H9 (cell line): ENCODE results near the gene AMBRA1. TPM values are rescaled to one million over a fixed set of nuclear protein-coding genes. Genes with fewer than 3 reads are reported as not detected.
A peak's percentile ranks its signal among the peaks of the same experiment; 100 is the strongest.

ENCODE experiments used
- DNase-seq: peaks from one replicate; pipeline ENCODE4 v3.0.0-alpha.2; 2017
- H2AFZ ChIP-seq: one replicate; pipeline ENCODE4 v1.6.1; 2013; ENCODE audit warnings: mild to moderate bottlenecking, low read length, control low read depth, moderate library complexity
- H2AK5ac ChIP-seq: 2 replicates; pipeline ENCODE4 v1.6.1; 2013; ENCODE audit warnings: low read length, control low read depth, mixed read lengths; ENCODE audit not compliant: insufficient read length
- H2BK120ac ChIP-seq: one replicate; pipeline ENCODE4 v1.6.1; 2013; ENCODE audit warnings: low read depth, mild to moderate bottlenecking, low read length, control low read depth, inconsistent platforms; ENCODE audit not compliant: poor library complexity, severe bottlenecking
- H2BK12ac ChIP-seq: 2 replicates; pipeline ENCODE4 v1.6.1; 2013; ENCODE audit warnings: low read length, control low read depth, mixed read lengths, low read depth; ENCODE audit not compliant: insufficient read length
- H2BK15ac ChIP-seq: 2 replicates; pipeline ENCODE4 v1.6.1; 2013; ENCODE audit warnings: low read depth, low read length, control low read depth
- H2BK20ac ChIP-seq: one replicate; pipeline ENCODE4 v1.6.1; 2013; ENCODE audit warnings: low read depth, mild to moderate bottlenecking, low read length, control low read depth, inconsistent platforms; ENCODE audit not compliant: poor library complexity, severe bottlenecking
- H2BK5ac ChIP-seq: 2 replicates; pipeline ENCODE4 v1.6.1; 2013; ENCODE audit warnings: low read length, control low read depth, mixed read lengths; ENCODE audit not compliant: insufficient read length
- H3K14ac ChIP-seq: 2 replicates; pipeline ENCODE4 v1.6.1; 2013; ENCODE audit warnings: low read length, control low read depth; ENCODE audit not compliant: insufficient read depth
- H3K18ac ChIP-seq: 2 replicates; pipeline ENCODE4 v1.6.1; 2013; ENCODE audit warnings: low read depth, mild to moderate bottlenecking, mixed read lengths, low read length, control low read depth; ENCODE audit not compliant: insufficient read length
- H3K23ac ChIP-seq: 2 replicates; pipeline ENCODE4 v1.6.1; 2013; ENCODE audit warnings: low read length, control low read depth, mixed read lengths, low read depth; ENCODE audit not compliant: insufficient read length
- H3K23me2 ChIP-seq: 2 replicates; pipeline ENCODE4 v1.6.1; 2013; ENCODE audit warnings: low read depth, mild to moderate bottlenecking, mixed read lengths, low read length, control low read depth; ENCODE audit not compliant: insufficient read length, poor library complexity, severe bottlenecking
- H3K27ac ChIP-seq: 2 replicates; pipeline ENCODE4 v1.5.1; 2013; ENCODE audit warnings: low read length, control low read depth, mixed read lengths, low read depth; ENCODE audit not compliant: insufficient read length
- H3K27me3 ChIP-seq: 2 replicates; pipeline ENCODE4 v1.6.1; 2013; ENCODE audit warnings: low read length, control low read depth, inconsistent platforms; ENCODE audit not compliant: insufficient read depth
- H3K4ac ChIP-seq: 2 replicates; pipeline ENCODE4 v1.6.1; 2013; ENCODE audit warnings: low read depth, mild to moderate bottlenecking, control low read depth, inconsistent platforms, low read length, moderate library complexity
- H3K4me1 ChIP-seq: 2 replicates; pipeline ENCODE4 v1.6.1; 2013; ENCODE audit warnings: low read length, control low read depth, inconsistent platforms; ENCODE audit not compliant: insufficient read depth
- H3K4me2 ChIP-seq: 2 replicates; pipeline ENCODE4 v1.6.1; 2013; ENCODE audit warnings: low read length, control low read depth, mixed read lengths; ENCODE audit not compliant: insufficient read length, insufficient read depth
- H3K56ac ChIP-seq: 2 replicates; pipeline ENCODE4 v1.6.1; 2013; ENCODE audit warnings: low read depth, mild to moderate bottlenecking, mixed read lengths, low read length, control low read depth; ENCODE audit not compliant: insufficient read length
- H3K79me1 ChIP-seq: 2 replicates; pipeline ENCODE4 v1.6.1; 2013; ENCODE audit warnings: low read depth, mild to moderate bottlenecking, moderate library complexity, low read length, control low read depth, inconsistent platforms; ENCODE audit not compliant: insufficient read depth, poor library complexity, severe bottlenecking
- H3K79me2 ChIP-seq: 2 replicates; pipeline ENCODE4 v1.6.1; 2013; ENCODE audit warnings: low read length, control low read depth, inconsistent platforms; ENCODE audit not compliant: insufficient read depth
- H3K9ac ChIP-seq: 2 replicates; pipeline ENCODE4 v1.6.1; 2013; ENCODE audit warnings: low read length, control low read depth, mixed read lengths; ENCODE audit not compliant: insufficient read length; ENCODE audit errors: extremely low read depth
- H3K9me3 ChIP-seq: one replicate; pipeline ENCODE4 v1.6.1; 2013; ENCODE audit warnings: low read depth, low read length, inconsistent platforms; ENCODE audit not compliant: control insufficient read depth
- H3T11ph ChIP-seq: one replicate; pipeline ENCODE4 v1.6.1; 2013; ENCODE audit warnings: mild to moderate bottlenecking, low read length, control low read depth, inconsistent platforms
- H4K20me1 ChIP-seq: one replicate; pipeline ENCODE4 v1.6.1; 2013; ENCODE audit not compliant: control insufficient read depth, insufficient read length, insufficient read depth
- H4K5ac ChIP-seq: 2 replicates; pipeline ENCODE4 v1.6.1; 2013; ENCODE audit warnings: low read depth, mild to moderate bottlenecking, mixed read lengths, low read length, control low read depth; ENCODE audit not compliant: insufficient read length
- H4K8ac ChIP-seq: replicated peaks from 2 replicates; pipeline ENCODE4 v1.6.1; 2013; ENCODE audit warnings: low read length, control low read depth, mixed read lengths, low read depth; ENCODE audit not compliant: insufficient read length
- H4K91ac ChIP-seq: 2 replicates; pipeline ENCODE4 v1.6.1; 2013; ENCODE audit warnings: low read depth, mild to moderate bottlenecking, moderate library complexity, mixed read lengths, low read length, control low read depth; ENCODE audit not compliant: insufficient read length
- H3K27ac Mint-ChIP-seq, 3 experiments: 2 replicates in 2 of 3; 3 replicates in 1 of 3; pipeline ENCODE4 v1.8.0; 2020 to 2021; ENCODE audit warnings: mixed read lengths in 3 of 3, mild to moderate bottlenecking in 1 of 3, moderate library complexity in 1 of 3
- H3K27me3 Mint-ChIP-seq: 2 replicates; pipeline ENCODE4 v1.8.0; 2021; ENCODE audit warnings: low read depth, mild to moderate bottlenecking, moderate library complexity, mixed read lengths
- H3K36me3 Mint-ChIP-seq, 3 experiments: 2 replicates in 2 of 3; 3 replicates in 1 of 3; pipeline ENCODE4 v1.8.0; 2020 to 2021; ENCODE audit warnings: low read depth in 3 of 3, mixed read lengths in 3 of 3; ENCODE audit not compliant: insufficient read depth in 1 of 3
- H3K4me1 Mint-ChIP-seq, 2 experiments: 2 replicates each; pipeline ENCODE4 v1.8.0; 2020; ENCODE audit warnings: mixed read lengths in 2 of 2
- H3K4me3 Mint-ChIP-seq, 2 experiments: 2 replicates in 1 of 2; 3 replicates in 1 of 2; pipeline ENCODE4 v1.8.0; 2020 to 2021; ENCODE audit warnings: mild to moderate bottlenecking in 2 of 2, mixed read lengths in 2 of 2, moderate library complexity in 1 of 2
- H3K9me3 Mint-ChIP-seq, 2 experiments: 2 replicates in 1 of 2; 3 replicates in 1 of 2; pipeline ENCODE4 v1.8.0; 2020; ENCODE audit warnings: mild to moderate bottlenecking in 2 of 2, mixed read lengths in 2 of 2, moderate library complexity in 1 of 2
- WGBS: extraction: QIAGEN DNeasy Blood & Tissue Kit; methylation state at CpG from one replicate; pipeline ENCODE4 v1.1.7; 2013; ENCODE audit warnings: missing lambda C conversion rate, low lambda C conversion rate, mixed read lengths; ENCODE audit not compliant: insufficient read length; ENCODE audit errors: extremely low coverage; 5-methylcytosine and 5-hydroxymethylcytosine counted together
- total RNA-seq: library from RNA; stranded (reverse); gene quantifications from 2 replicates; pipeline ENCODE4 v1.2.1, GENCODE V29; 2021
- TF ChIP-seq, protein P1 (sequence below): fragments of 200-600 bp; sonication (generic); conservative IDR thresholded peaks from 3 replicates; pipeline ENCODE4 v1.8.0; 2021; ENCODE audit warnings: antibody characterized with exemption, mild to moderate bottlenecking

The AMBRA1 gene
- total RNA-seq, 1 experiment from 2014 or later = 37.5 TPM

- Histone ChIP-seq H3K79me2 (no peaks in the 10 kb centered on the region), H3K9ac (no peak overlapping the region), H3K27me3 (no peaks in the 10 kb centered on the region), H2BK15ac (no peak overlapping the region), H2BK5ac (no peak overlapping the region), H2AK5ac (no peak overlapping the region), H3K4me2 (no peak overlapping the region), H4K91ac (no peak overlapping the region), H3K9me3 (no peaks in the 10 kb centered on the region), H3K4ac (no peak overlapping the region), H3K18ac (no peak overlapping the region), H3K4me1 (peaks cover 2% of the 10 kb centered on the region; the same call in 1 of the 2 replicates), H4K20me1 (no peaks in the 10 kb centered on the region), H3T11ph (no peak overlapping the region), H3K27ac (no peak overlapping the region), H4K5ac (no peak overlapping the region), H2BK120ac (no peak overlapping the region), H3K23me2 (no peaks in the 10 kb centered on the region), H2AFZ (no peak overlapping the region), H3K14ac (no peak overlapping the region), H3K23ac (no peak overlapping the region), H2BK20ac (no peak overlapping the region), H3K79me1 (no peaks in the 10 kb centered on the region), H4K8ac (no peak overlapping the region), H3K56ac (no peak overlapping the region), H2BK12ac (no peak overlapping the region)
- Mint-ChIP-seq H3K27me3 (no peaks in the 10 kb centered on the region), H3K4me1 (peaks cover 2 to 12% of the 10 kb centered on the region in 2 experiments), H3K36me3 (no peaks in the 10 kb centered on the region; a peak in 1 of 7 replicates), H3K4me3 (no peak overlapping the region), H3K9me3 (no peaks in the 10 kb centered on the region), H3K27ac (0 out of 7 replicates have a peak overlapping the region, but pooled peaks of 1 of the 3 experiments have one; percentile 1)
- TF ChIP-seq, protein P1, sequence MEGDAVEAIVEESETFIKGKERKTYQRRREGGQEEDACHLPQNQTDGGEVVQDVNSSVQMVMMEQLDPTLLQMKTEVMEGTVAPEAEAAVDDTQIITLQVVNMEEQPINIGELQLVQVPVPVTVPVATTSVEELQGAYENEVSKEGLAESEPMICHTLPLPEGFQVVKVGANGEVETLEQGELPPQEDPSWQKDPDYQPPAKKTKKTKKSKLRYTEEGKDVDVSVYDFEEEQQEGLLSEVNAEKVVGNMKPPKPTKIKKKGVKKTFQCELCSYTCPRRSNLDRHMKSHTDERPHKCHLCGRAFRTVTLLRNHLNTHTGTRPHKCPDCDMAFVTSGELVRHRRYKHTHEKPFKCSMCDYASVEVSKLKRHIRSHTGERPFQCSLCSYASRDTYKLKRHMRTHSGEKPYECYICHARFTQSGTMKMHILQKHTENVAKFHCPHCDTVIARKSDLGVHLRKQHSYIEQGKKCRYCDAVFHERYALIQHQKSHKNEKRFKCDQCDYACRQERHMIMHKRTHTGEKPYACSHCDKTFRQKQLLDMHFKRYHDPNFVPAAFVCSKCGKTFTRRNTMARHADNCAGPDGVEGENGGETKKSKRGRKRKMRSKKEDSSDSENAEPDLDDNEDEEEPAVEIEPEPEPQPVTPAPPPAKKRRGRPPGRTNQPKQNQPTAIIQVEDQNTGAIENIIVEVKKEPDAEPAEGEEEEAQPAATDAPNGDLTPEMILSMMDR = no peak
- no CpG with 5 or more reads among the region's 7 CpGs for WGBS
- no peak for DNase-seq
Observed at GRCh38 chr11:46479601-46480000, 114.2 kb downstream of the AMBRA1 start.
